HG02678 (cell line): ENCODE measurements around the gene NCCRP1.
"Not testable (repeated sequence)": the region's sequence is repeated elsewhere in the genome, so short reads cannot be mapped to it uniquely, and the experiment has no call there.

ENCODE experiments used
- ATAC-seq: cut with Tn5 transposase; IDR thresholded peaks from one replicate; pipeline ENCODE4 v1.9.1; 2021; ENCODE audit warnings: mild to moderate bottlenecking, moderate library complexity; ENCODE audit not compliant: unreplicated experiment

NCCRP1 gene

DNA sequence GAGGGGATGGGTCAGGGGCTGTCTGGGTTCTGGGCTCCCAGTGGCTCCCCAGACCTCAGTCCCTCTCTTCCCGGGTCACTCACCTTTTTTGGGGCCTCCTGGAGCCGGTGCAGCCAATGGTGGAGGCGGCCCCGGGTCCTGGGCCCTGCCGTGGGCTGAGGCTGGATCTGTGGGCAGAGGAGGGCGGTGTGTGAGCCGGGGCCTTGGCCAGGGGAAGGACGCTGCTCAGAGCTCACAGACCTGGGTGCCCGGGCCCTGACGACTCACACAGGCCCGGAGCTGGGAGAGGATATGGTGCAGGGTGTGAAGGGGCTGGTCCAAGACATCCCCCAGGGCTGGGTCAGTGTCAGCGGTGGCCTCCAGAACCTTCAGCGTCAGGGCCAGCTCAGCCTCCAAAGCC is 47.0 kb downstream of the NCCRP1 start:
- ATAC-seq: not testable (repeated sequence)

DNA sequence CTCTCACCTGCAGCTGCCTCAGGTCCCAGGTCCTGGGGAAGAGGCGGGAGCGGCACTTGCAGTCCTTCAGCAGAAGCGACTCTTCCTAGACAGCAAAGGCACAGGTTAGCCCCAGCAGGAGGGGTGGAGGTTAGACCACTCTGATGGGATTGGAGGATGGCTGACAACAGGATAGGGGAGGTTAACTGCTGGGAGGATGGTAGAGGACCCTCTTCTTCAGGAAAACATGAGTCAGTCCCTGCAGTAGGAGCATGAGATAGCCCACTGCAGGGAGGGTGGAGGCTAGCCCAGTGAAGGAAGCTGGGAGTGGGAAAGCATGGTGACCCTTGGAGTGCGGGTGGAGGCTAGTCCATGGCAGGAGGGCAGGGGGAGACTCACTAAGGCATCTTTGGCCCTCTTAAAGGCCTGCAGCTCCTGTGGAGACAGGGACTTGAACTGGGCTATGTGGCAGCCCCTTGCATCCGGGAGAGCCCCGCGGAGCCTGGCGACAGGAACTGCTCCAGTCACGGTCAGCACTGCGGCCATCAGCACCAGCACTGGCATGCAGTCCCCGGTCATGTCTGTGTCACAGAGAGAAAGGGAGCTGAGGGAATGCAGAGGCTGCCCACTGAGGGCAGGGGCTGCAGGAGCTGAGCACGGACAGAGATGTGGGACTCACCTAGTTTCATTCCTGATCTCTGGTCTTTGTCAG is 47.8 kb downstream of the NCCRP1 start, which contains the start of gene IFNL3:
Gene IFNL3 (minus strand): TSS at position 597 of the 691 bp plus-strand sequence. CDS start 39 bp downstream, at position 558.
- not testable (repeated sequence) for ATAC-seq

GRCh38 chr19:39245166-39245565 is 48.4 kb downstream of the NCCRP1 start:
- not testable (repeated sequence) for ATAC-seq

GRCh38 chr19:39246951-39247669 is 50.3 kb downstream of the NCCRP1 start:
- no peak for ATAC-seq

DNA sequence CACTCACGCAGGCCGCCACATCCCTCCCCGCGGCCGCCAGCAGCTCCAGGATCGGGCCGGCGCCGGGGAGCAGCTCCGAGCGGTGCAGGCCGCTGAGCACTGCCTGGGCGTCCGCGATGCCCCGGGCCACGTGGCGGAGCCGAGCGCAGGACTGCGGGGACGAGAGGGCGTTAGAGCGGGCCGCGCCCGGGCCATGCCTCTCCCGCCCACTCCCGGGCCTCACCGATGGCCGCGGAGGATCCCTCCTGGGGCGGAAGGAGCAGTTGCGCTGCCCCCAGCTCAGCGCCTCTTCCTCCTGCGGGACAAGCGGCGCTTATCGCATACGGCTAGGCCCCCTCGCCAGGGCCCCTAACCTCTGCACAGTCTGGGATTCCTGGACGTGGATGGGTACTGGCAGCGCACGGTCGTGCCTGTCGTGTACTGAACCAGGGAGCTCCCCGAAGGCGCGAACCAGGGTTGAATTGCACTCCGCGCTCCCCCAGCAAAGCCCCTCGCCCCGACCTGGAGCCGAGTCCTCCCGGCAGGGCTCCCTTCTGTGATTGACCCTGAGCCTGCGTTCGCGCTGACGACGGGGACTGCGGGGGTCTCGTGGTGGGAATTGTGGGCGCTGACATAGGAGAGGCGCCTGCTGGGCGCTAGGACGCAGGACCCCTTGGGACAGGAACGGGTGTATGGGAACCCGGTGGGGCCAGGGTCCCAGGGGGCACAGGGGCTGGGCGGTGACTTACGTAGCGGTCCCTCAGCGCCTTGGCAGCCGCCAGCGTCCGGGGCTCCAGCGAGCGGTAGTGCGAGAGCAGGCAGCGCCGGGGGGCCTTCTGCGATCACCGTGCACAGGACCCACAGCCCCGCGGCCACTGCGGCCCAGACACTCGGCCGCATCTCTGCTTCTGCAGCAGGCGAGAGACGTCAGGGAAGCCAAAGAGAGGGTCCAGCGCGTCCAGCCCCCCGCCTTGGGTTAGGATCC is 51.2 kb downstream of the NCCRP1 start:
- no peak for ATAC-seq

DNA sequence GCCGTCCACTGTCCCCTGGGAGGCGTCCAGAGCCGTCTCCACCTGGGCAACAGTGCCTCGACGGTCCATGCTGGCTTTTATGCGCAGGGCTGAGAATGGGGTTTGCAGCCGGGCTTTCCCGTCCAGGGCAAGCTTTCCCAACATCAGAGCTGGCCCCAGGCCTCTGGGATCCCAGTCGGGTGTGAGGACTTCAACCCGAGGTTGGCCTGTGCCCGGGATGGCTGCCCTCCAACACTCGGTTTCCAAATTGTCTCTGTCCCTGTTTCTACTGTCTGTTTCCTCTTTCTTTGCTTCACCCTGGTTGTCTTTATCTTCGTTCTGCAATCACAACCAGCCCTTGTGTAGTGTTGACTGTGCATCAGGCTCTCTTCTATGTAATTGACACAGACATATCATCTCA is 52.0 kb downstream of the NCCRP1 start, which contains the start of gene IFNL4:
Gene IFNL4 (minus strand): TSS at position 51 of the 400 bp plus-strand sequence.
- ATAC-seq: no peak

DNA sequence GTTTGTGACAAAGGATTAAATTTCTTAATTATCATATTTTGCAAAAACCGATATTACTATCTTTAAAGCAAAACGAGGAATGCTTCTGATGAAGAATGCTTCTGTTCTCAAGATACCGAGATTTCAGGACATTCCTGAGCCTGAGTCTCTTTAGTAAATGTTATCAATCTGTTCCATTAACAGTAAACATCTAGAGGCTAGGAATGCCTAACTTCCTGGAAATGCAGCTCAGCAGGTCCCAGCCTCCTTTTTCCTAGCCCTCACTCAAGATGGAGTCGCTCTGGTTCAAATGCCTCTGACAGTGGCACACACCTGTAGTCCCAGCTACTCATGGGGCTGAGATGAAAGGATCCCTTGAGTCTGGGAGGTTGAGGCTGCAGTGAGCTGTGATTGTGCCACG is 54.3 kb downstream of the NCCRP1 start:
- no peak for ATAC-seq
